Measurements from ENCODE around the gene EPDR1.
"Not testable (repeated sequence)": the region's sequence is repeated elsewhere in the genome, so short reads cannot be mapped to it uniquely, and the experiment has no call there.

DNA sequence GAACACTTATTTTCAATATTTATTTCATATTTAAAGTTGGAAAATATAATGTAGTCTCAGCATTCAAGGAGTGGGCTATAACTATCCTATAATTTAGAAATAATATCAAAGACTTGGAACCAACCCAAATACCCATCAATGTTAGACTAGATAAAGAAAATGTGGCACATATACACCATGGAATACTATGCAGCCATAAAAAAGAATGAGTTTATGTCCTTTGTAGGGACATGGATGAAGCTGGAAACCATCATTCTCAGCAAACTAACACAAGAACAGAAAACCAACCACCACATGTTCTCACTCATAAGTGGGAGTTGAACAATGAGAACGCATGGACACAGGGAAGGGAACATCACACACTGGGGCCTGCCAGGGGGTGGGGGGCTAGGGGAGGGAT is 33.8 kb downstream of the EPDR1 start:
- TF ChIP-seq POLR2A (IDR thresholded peaks at IDR 0.05; ENCODE audit: low read length); GATA1 (IDR thresholded peaks at IDR 0.05; ENCODE audit: low read depth, low read length): not testable (repeated sequence)

Measured in erythroblast (primary cell).